Measurements from ENCODE around the gene FAM120A. TPM values are rescaled to one million over a fixed set of nuclear protein-coding genes. Genes with fewer than 3 reads are reported as not detected.

FAM120A gene
- total and polyA plus RNA-seq, 9 of the 15 experiments (the other 6 are each of a cell fraction or from before 2014, with no cell fraction given): 8.7 to 71.0 (median 42.2) TPM

DNA sequence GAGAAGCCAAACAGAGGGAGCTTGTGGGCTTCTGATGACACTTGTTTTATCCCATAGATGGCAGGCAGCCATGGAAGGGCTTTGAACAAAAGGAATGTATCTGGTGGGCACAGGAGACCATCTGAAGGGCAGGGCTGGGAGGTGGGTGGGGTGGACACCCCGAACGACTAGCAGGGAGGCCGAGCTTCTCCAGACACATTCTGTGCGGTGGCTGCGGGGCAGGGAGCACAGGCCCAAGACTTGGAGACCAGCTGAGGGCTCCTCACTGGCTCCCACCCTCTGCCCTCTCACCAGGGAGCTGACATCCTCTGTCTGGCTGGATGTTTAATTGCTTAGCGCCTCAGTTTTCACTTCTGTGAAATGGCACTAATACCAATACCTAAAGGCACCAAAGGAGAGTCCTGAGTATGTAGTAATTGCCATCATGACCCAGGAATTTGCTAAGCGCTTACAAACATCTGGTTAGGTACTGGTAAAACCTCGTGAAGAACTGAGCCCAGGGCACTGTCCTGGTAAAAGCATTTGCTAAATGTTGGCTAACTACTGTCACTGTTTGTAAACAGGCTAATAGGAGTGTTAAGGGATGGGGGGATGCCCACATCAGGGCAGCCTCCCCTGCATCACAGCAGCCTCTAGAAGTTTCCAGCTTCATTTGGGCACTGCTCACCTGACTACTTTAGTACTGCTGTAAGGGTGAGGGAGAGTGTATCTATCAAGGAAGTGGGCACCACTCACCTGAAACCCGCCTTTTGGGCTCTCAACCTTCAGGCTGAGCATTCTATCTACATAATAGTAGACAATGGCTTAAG lies 122.8 kb downstream of the FAM120A start:
- no peak for ATAC-seq
- Histone ChIP-seq H3K36me3 (ENCODE audit: control insufficient read depth, insufficient read depth, low read length) (no peaks in the 10 kb centered on the region), H3K79me2 (ENCODE audit: control insufficient read depth, insufficient read depth, low read length) (peaks cover 20% of the 10 kb centered on the region), H3K27ac (ENCODE audit: extremely low read depth, low read depth, low read length) (no peak overlapping the region), H3K9me3 (replicated peaks; ENCODE audit: control insufficient read depth, insufficient read depth, low read depth, low read length) (no peaks in the 10 kb centered on the region), H4K20me1 (replicated peaks; ENCODE audit: control insufficient read depth, insufficient read depth, low read length) (no peaks in the 10 kb centered on the region), H2AFZ (ENCODE audit: low read depth, low read length) (no peak overlapping the region), H3K9ac (ENCODE audit: insufficient read depth in 1 of 2, low read depth in 2 of 2, low read length in 2 of 2) (no peak overlapping the region), H3K4me1 (replicated peaks in 1 of 2; ENCODE audit: control insufficient read depth in 2 of 2, insufficient read depth in 2 of 2, low read length in 2 of 2) (peaks cover 13 to 31% of the 10 kb centered on the region in 2 experiments), H3K9me1 (ENCODE audit: control insufficient read depth, insufficient read depth, low read length) (no peaks in the 10 kb centered on the region), H3K4me3 (no peak overlapping the region), H3K27me3 (ENCODE audit: control insufficient read depth in 2 of 2, insufficient read depth in 2 of 2, low read length in 2 of 2) (no peaks in the 10 kb centered on the region), H3K4me2 (ENCODE audit: insufficient read depth, low read length) (no peak overlapping the region)
- no TSS peak for BruUV-seq (replicated peaks)
- no peak for FAIRE-seq
- CTCF ChIA-PET (ENCODE audit: low intra/inter-chr PET ratio): no interaction called here
- no peak for DNase-seq (ENCODE audit: extremely low read depth in 1 of 4, low spot score in 3 of 4)
- in situ Hi-C loops (cut with MboI) (no loop called here), intact Hi-C loops (cut with micrococcal nuclease) (loop anchor here (10.0 kb wide), 1 partner anchor 91 kb away; no protein-coding TSS in a partner anchor)
- WGBS (ENCODE audit: insufficient coverage, low coverage, missing lambda C conversion rate): 81% methylated on average over 9 of the region's 9 CpGs
- TF ChIP-seq ZNF707 (CRISPR knock-in tag; conservative IDR thresholded peaks at IDR 0.05): no peak
- TF ChIP-seq NFE2 (IDR thresholded peaks at IDR 0.05; ENCODE audit: low read depth): no peak
- TF ChIP-seq, protein P1, sequence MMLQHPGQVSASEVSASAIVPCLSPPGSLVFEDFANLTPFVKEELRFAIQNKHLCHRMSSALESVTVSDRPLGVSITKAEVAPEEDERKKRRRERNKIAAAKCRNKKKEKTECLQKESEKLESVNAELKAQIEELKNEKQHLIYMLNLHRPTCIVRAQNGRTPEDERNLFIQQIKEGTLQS (IDR thresholded peaks at IDR 0.05): no peak
- TF ChIP-seq, protein P1 (CRISPR knock-in tag; conservative IDR thresholded peaks at IDR 0.05): no peak
- peak; percentile 55 for TF ChIP-seq RBM25 (IDR thresholded peaks at IDR 0.05; ENCODE audit: low read depth, low read length, severe bottlenecking)
- no peak for TF ChIP-seq CAMTA2 (CRISPR knock-in tag; conservative IDR thresholded peaks at IDR 0.05)
- TF ChIP-seq HNRNPH1 (optimal IDR thresholded peaks at IDR 0.05; ENCODE audit: low read depth, low read length): no peak
- no peak for TF ChIP-seq ZNF146 (CRISPR knock-in tag; IDR thresholded peaks at IDR 0.05; ENCODE audit: unreplicated experiment)
- TF ChIP-seq, protein P2, sequence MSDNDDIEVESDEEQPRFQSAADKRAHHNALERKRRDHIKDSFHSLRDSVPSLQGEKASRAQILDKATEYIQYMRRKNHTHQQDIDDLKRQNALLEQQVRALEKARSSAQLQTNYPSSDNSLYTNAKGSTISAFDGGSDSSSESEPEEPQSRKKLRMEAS (CRISPR knock-in tag; IDR thresholded peaks at IDR 0.05): no peak
- POLR2A ChIA-PET: interaction anchor here (0.8 to 2.6 kb wide), 3 partner anchors 7 to 8 kb away, joined by 3 to 9 read pairs (median 4); no protein-coding TSS in a partner anchor
